Transverse colon (tissue), 4 donors: ENCODE data around the gene MYO1A. TPM values are rescaled to one million over a fixed set of nuclear protein-coding genes. Genes with fewer than 3 reads are reported as not detected.

Source experiments
- DNase-seq: peaks from one replicate; pipeline ENCODE4 v3.0.0-alpha.2; 2019
- H3K27ac ChIP-seq, 4 donors: fragments of 200-600 bp; sonication (generic); 2 replicates each; pipeline ENCODE4 v1.5.1; 2016 to 2018; ENCODE audit warnings: inconsistent platforms in 4 of 4
- H3K27me3 ChIP-seq: fragments of 200-600 bp; sonication (generic); 2 replicates; pipeline ENCODE4 v1.5.1; 2017; ENCODE audit warnings: inconsistent platforms
- H3K36me3 ChIP-seq, 4 donors: fragments of 200-600 bp; sonication (generic); 2 replicates each; pipeline ENCODE4 v1.5.1; 2017 to 2019; ENCODE audit warnings: inconsistent platforms in 4 of 4
- H3K4me1 ChIP-seq, 4 donors: fragments of 200-600 bp; sonication (generic); 2 replicates each; pipeline ENCODE4 v1.5.1; 2017 to 2020; ENCODE audit warnings: inconsistent platforms in 4 of 4
- H3K4me3 ChIP-seq, 4 donors: fragments of 200-600 bp; sonication (generic); 1 replicate in 1 of 4; 2 replicates in 3 of 4; pipeline versions ENCODE4 v1.5.1 to v1.6.1; 2017 to 2019; ENCODE audit warnings: inconsistent platforms in 4 of 4
- H3K9me3 ChIP-seq, 2 donors: fragments of 200-600 bp; sonication (generic); 2 replicates each; pipeline ENCODE4 v1.5.1; 2017 to 2019; ENCODE audit warnings: inconsistent platforms in 2 of 2
- EP300 ChIP-seq: sonication (generic); formaldehyde crosslinking; IDR thresholded peaks from one replicate; pipeline ENCODE4 v1.6.1; 2017; ENCODE audit warnings: antibody characterized with exemption, low read depth
- POLR2A ChIP-seq: fragments of 450-650 bp; IDR thresholded peaks from one replicate; pipeline ENCODE4 v1.6.1; 2016; ENCODE audit warnings: antibody characterized with exemption, mild to moderate bottlenecking, moderate library complexity
- POLR2AphosphoS5 ChIP-seq, 3 donors: sonication (generic); formaldehyde crosslinking; IDR thresholded peaks; one replicate each; pipeline ENCODE4 v1.6.1; 2016; ENCODE audit warnings: antibody characterized with exemption in 3 of 3
- WGBS, 2 donors: methylation state at CpG; one replicate each; pipeline ENCODE4 v1.1.5; 2018; ENCODE audit warnings: low coverage in 1 of 2; 5-methylcytosine and 5-hydroxymethylcytosine counted together
- in situ Hi-C, 4 donors: fragments of 200-750 bp; cut with MboI; loops; one replicate each; pipeline versions ENCODE4 v1.15.0 to v1.15.1; 2017; ENCODE audit warnings: low sequenced_read_pairs in 3 of 4, low pct_ligation_motif_present in 1 of 4, low pct_unique_long_range_greater_than_20kb in 1 of 4
- intact Hi-C: fragments of 100-400 bp; cut with DNase I; formaldehyde crosslinking; loops from one replicate; pipeline ENCODE4 v1.15.1; 2023; ENCODE audit warnings: low total_unique reads
- total RNA-seq, 4 donors: library from RNA; depleted of rRNA; stranded (reverse); fragments of >200 nt; gene quantifications; one replicate each; pipeline ENCODE4 v1.1.0, GENCODE V29; 2016
- TF ChIP-seq, protein P1 (sequence below), 5 experiments: fragments of 200-600 bp in 3 of 5; fragments of 450-650 bp in 2 of 5; sonication (generic) in 3 of 5; IDR thresholded peaks; 1 replicate in 2 of 5; 2 replicates in 3 of 5; pipeline ENCODE4 v1.5.1; 2016 to 2017; ENCODE audit warnings: antibody characterized with exemption in 5 of 5, inconsistent platforms in 3 of 5, mild to moderate bottlenecking in 2 of 5, moderate library complexity in 1 of 5

Gene MYO1A
- total RNA-seq, 4 donors from 2014 or later = 118 to 234 (median 184) TPM

DNA sequence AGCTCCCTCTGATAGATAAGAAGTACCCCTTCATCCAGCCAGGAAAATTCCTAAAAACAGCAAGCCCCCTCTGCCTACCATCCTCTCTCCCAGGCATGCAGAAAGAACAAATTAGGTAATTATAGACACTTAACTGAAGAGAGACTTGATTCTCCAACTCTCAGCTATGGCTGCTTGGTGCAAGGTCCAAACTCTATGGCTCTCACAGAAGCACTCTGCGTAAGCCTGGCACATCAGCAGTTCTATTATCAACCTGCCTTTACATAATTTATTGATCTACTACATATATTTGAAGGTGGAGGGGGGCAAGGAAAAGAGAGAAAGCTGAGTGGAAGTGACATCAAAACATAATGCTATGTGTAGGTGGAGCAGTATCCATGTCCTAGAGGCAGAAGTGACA is 1.1 kb upstream of the MYO1A start:
- WGBS, 2 donors = 40 to 83% methylated on average over 1 of the region's 1 CpG
- DNase-seq = no peak
- no peak for TF ChIP-seq EP300
- TF ChIP-seq POLR2A = no peak
- TF ChIP-seq, protein P1, sequence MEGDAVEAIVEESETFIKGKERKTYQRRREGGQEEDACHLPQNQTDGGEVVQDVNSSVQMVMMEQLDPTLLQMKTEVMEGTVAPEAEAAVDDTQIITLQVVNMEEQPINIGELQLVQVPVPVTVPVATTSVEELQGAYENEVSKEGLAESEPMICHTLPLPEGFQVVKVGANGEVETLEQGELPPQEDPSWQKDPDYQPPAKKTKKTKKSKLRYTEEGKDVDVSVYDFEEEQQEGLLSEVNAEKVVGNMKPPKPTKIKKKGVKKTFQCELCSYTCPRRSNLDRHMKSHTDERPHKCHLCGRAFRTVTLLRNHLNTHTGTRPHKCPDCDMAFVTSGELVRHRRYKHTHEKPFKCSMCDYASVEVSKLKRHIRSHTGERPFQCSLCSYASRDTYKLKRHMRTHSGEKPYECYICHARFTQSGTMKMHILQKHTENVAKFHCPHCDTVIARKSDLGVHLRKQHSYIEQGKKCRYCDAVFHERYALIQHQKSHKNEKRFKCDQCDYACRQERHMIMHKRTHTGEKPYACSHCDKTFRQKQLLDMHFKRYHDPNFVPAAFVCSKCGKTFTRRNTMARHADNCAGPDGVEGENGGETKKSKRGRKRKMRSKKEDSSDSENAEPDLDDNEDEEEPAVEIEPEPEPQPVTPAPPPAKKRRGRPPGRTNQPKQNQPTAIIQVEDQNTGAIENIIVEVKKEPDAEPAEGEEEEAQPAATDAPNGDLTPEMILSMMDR (IDR thresholded peaks at IDR 0.05) = no peak
- no peak for TF ChIP-seq POLR2AphosphoS5 (IDR thresholded peaks at IDR 0.05)
- in situ Hi-C loops (loop anchor here in 1 of 4 donors (10.0 kb wide), 1 partner anchor 46 kb away; the partner anchor contains the start of gene ZBTB39), intact Hi-C loops (no loop called here)
- H3K27ac ChIP-seq = peak overlapping the region in 2 of 4 donors; percentile 78 to 80
- H3K9me3 ChIP-seq = no peaks in the 10 kb centered on the region
- peaks cover 10 to 34% (median 26%) of the 10 kb centered on the region in 4 donors for H3K4me1 ChIP-seq
- H3K36me3 ChIP-seq = no peaks in the 10 kb centered on the region
- H3K27me3 ChIP-seq = no peaks in the 10 kb centered on the region
- no peak overlapping the region for H3K4me3 ChIP-seq

DNA sequence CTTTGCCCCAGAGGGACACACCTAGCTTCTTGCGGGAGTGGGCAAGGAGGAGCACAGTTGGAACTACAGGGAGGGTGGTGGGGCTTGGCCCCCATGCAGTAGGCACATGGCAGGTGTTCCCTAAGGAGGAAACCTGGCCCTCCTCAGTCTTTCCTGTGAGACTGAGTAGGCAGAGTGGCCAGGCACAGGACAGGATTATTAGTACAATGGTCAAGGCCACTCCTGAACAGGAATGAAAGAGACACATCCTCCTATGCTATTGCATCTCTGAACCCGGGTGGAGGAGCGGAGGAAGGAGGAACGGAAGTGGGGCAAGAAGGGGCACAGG is 846 bp downstream of the MYO1A start:
- TF ChIP-seq EP300 = no peak
- TF ChIP-seq, protein P1 (IDR thresholded peaks at IDR 0.05) = no peak
- peak in 2 of 3 donors; percentile 52 to 67 for TF ChIP-seq POLR2AphosphoS5 (IDR thresholded peaks at IDR 0.05)
- TF ChIP-seq POLR2A = peak; percentile 36

DNA sequence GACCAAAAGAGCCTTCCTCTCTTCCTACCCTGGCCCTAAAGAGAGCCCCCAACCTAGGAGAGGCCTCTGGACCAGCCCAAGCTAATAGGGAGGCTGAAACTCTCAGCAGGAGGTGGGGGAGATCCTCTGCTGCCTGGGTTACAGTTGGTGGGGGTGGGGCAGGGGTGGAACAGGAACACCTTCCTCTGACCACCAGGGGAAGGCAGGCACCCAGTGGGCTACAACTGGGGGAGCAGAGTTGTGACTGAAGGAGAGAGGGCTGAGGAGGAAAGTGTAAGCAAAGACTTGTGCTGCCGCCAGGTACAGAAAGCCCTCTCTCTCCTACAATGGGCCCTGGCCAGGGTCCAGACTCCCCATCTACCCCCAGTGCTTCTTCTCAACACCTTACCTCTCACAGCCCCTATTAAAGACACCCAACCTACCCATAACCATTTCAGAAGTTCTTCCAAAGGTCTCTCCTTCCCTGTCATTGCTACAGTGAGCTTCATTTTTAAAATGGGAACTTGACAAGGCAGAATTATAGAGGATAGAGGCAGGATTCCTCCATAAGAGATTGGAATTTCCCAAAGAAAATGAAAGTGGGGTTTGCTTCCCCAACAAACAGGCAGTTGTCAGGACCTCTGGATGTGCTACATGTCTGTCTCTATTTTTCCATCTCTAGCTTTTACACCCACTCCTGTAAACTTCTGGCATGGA is 1.4 kb downstream of the MYO1A start:
- Histone ChIP-seq H3K27me3 (no peaks in the 10 kb centered on the region), H3K4me3 (peak overlapping the region in 3 of 4 donors; percentile 33 to 57 (median 40)), H3K4me1 (peaks cover 7 to 30% (median 26%) of the 10 kb centered on the region in 4 donors), H3K9me3 (no peaks in the 10 kb centered on the region), H3K36me3 (no peaks in the 10 kb centered on the region), H3K27ac (peak overlapping the region; percentile 70 to 80 (median 77))
- intact Hi-C loops (no loop called here), in situ Hi-C loops (no loop called here)
- DNase-seq = no peak
- TF ChIP-seq, protein P1 (IDR thresholded peaks at IDR 0.05) = no peak
- TF ChIP-seq POLR2AphosphoS5 (IDR thresholded peaks at IDR 0.05) (no peak), POLR2A (no peak), EP300 (no peak)
- WGBS, 2 donors = 74% methylated on average over 1 of the region's 1 CpG; no CpG with 5 or more reads in 1 of the 2 donors

More for the DNA sequence above, 846 bp downstream of the MYO1A start:
- no peaks in the 10 kb centered on the region for H3K9me3 ChIP-seq
- H3K36me3 ChIP-seq = no peaks in the 10 kb centered on the region
- H3K27me3 ChIP-seq = no peaks in the 10 kb centered on the region
- peaks cover 7 to 30% (median 26%) of the 10 kb centered on the region in 4 donors for H3K4me1 ChIP-seq
- intact Hi-C loops (no loop called here), in situ Hi-C loops (no loop called here)
- peak overlapping the region; percentile 70 to 80 (median 77) for H3K27ac ChIP-seq
- DNase-seq = peak; percentile 76
- H3K4me3 ChIP-seq = peak overlapping the region in 3 of 4 donors; percentile 33 to 57 (median 40)
- WGBS, 2 donors = 61% methylated on average over 4 of the region's 4 CpGs; no CpG with 5 or more reads in 1 of the 2 donors

DNA sequence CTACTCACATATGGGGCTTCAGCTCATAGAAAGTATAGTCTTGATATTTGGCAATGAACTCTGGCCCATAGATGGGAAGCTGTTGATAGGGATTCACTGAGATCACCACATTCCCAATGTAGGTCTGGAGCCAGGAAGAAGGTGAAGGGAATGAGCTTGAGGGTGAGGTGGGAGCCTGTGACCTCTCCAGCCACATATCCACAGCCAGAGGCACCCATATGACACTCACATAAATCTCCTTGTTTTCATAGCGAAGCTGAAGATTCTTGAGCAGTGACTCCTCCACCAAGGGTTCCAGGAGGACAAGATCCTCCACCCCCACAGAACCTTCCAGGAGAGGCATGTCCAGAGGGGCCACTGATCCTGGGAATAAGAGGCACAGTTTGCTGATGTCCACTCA is 1.9 kb downstream of the MYO1A start:
- no peak for TF ChIP-seq POLR2AphosphoS5 (IDR thresholded peaks at IDR 0.05)
- TF ChIP-seq, protein P1 (IDR thresholded peaks at IDR 0.05) = no peak
- no peak for TF ChIP-seq POLR2A
- TF ChIP-seq EP300 = no peak
- Histone ChIP-seq H3K27me3 (no peaks in the 10 kb centered on the region), H3K4me3 (peak overlapping the region in 3 of 4 donors; percentile 33 to 57 (median 40)), H3K27ac (peak overlapping the region; percentile 70 to 80 (median 77)), H3K36me3 (no peaks in the 10 kb centered on the region), H3K4me1 (peaks cover 7 to 30% (median 26%) of the 10 kb centered on the region in 4 donors), H3K9me3 (no peaks in the 10 kb centered on the region)
- intact Hi-C loops = no loop called here
- in situ Hi-C loops = no loop called here
- no peak for DNase-seq
- WGBS, 2 donors = 75% methylated on average over 1 of the region's 1 CpG; no CpG with 5 or more reads in 1 of the 2 donors
